Glutamatergic neuron (in vitro differentiated cells): Measurements from ENCODE around the gene CUL1. TPM values are rescaled to one million over a fixed set of nuclear protein-coding genes. Genes with fewer than 3 reads are reported as not detected.

Experiments
- DNase-seq: peaks from one replicate; pipeline ENCODE4 v3.0.0; 2022
- H3K27ac Mint-ChIP-seq: one replicate; pipeline ENCODE4 v1.8.0; 2020; ENCODE audit warnings: mild to moderate bottlenecking, mixed read lengths, inconsistent platforms; ENCODE audit not compliant: unreplicated experiment
- H3K27me3 Mint-ChIP-seq: one replicate; pipeline ENCODE4 v1.8.0; 2020; ENCODE audit warnings: mild to moderate bottlenecking, moderate library complexity, mixed read lengths, inconsistent platforms; ENCODE audit not compliant: unreplicated experiment
- H3K36me3 Mint-ChIP-seq: one replicate; pipeline ENCODE4 v1.8.0; 2020; ENCODE audit warnings: mild to moderate bottlenecking, mixed read lengths, inconsistent platforms; ENCODE audit not compliant: unreplicated experiment
- H3K4me1 Mint-ChIP-seq: one replicate; pipeline ENCODE4 v1.8.0; 2020; ENCODE audit warnings: mild to moderate bottlenecking, low read depth, mixed read lengths, inconsistent platforms; ENCODE audit not compliant: unreplicated experiment
- H3K4me3 Mint-ChIP-seq: one replicate; pipeline ENCODE4 v1.8.0; 2020; ENCODE audit warnings: mild to moderate bottlenecking, mixed read lengths, inconsistent platforms; ENCODE audit not compliant: unreplicated experiment
- H3K9me3 Mint-ChIP-seq: one replicate; pipeline ENCODE4 v1.8.0; 2020; ENCODE audit warnings: mild to moderate bottlenecking, moderate library complexity, mixed read lengths, inconsistent platforms; ENCODE audit not compliant: unreplicated experiment
- total RNA-seq: library from RNA; stranded (reverse); fragmentation: NEBNext Ultra II Directional; extraction: Animal tissue kit (Norgen Biotek cat#: 25700); gene quantifications from one replicate; pipeline ENCODE4 v1.2.1, GENCODE V29; 2021; ENCODE audit not compliant: unreplicated experiment
- TF ChIP-seq, protein P1 (sequence below): fragments of 200-600 bp; sonication (generic); IDR thresholded peaks from one replicate; pipeline ENCODE4 v1.5.0; 2021; ENCODE audit not compliant: partially characterized antibody, unreplicated experiment

CUL1 gene
- total RNA-seq, 1 donor from 2014 or later, result 65.0 TPM

- Mint-ChIP-seq H3K27me3 (peaks cover 2% of the 10 kb centered on the region), H3K9me3 (peaks cover 3% of the 10 kb centered on the region), H3K27ac (no peak overlapping the region), H3K4me1 (no peaks in the 10 kb centered on the region), H3K4me3 (no peak overlapping the region), H3K36me3 (peaks cover 6% of the 10 kb centered on the region)
- TF ChIP-seq, protein P1, sequence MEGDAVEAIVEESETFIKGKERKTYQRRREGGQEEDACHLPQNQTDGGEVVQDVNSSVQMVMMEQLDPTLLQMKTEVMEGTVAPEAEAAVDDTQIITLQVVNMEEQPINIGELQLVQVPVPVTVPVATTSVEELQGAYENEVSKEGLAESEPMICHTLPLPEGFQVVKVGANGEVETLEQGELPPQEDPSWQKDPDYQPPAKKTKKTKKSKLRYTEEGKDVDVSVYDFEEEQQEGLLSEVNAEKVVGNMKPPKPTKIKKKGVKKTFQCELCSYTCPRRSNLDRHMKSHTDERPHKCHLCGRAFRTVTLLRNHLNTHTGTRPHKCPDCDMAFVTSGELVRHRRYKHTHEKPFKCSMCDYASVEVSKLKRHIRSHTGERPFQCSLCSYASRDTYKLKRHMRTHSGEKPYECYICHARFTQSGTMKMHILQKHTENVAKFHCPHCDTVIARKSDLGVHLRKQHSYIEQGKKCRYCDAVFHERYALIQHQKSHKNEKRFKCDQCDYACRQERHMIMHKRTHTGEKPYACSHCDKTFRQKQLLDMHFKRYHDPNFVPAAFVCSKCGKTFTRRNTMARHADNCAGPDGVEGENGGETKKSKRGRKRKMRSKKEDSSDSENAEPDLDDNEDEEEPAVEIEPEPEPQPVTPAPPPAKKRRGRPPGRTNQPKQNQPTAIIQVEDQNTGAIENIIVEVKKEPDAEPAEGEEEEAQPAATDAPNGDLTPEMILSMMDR, result no peak
- no peak for DNase-seq
These were observed 14.3 kb upstream of the CUL1 start for GRCh38 chr7:148684289-148684830.

DNA sequence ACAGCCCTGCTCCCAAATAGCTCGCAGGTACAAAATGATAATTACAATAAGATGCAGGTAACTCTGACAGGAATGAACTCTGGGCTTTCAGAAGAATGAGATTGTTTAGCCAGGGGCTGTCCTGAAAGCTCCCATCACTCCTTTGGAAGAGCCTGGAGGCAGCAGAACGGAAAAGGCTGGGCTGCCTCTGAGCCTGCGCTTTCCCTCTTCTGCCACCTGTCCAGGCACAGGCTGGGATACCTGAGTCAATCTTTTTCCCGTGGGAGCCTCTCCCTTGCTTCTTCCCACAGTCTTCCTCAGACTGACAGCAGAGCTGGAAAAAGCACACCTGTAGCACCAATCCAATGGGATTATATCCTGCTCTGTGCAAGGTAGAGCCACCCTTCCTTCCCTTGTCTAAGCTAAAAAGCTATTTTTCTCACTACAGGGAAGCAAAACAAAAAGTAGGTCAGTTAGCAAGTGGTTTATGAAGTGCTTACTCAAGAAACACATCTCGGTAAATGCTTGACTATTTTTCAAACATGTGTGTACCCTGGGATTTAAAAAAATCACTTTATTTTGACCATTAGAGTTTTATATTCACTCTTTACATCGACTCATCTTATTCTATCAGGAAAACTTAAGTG is 12.3 kb upstream of the CUL1 start:
- Mint-ChIP-seq H3K27me3 (no peaks in the 10 kb centered on the region), H3K4me1 (no peaks in the 10 kb centered on the region), H3K9me3 (no peaks in the 10 kb centered on the region), H3K27ac (no peak overlapping the region), H3K4me3 (no peak overlapping the region), H3K36me3 (peaks cover 4% of the 10 kb centered on the region)
- DNase-seq, result no peak
- TF ChIP-seq, protein P1, result no peak

GRCh38 chr7:148687555-148687954 is 11.1 kb upstream of the CUL1 start:
- H3K36me3 Mint-ChIP-seq, result peaks cover 4% of the 10 kb centered on the region

GRCh38 chr7:148688526-148688925 is 10.2 kb upstream of the CUL1 start:
- Mint-ChIP-seq H3K36me3 (peaks cover 4% of the 10 kb centered on the region), H3K27me3 (no peaks in the 10 kb centered on the region), H3K4me3 (no peak overlapping the region), H3K4me1 (no peaks in the 10 kb centered on the region), H3K9me3 (no peaks in the 10 kb centered on the region), H3K27ac (no peak overlapping the region)
- TF ChIP-seq, protein P1, result no peak
- DNase-seq, result no peak

More at GRCh38 chr7:148687555-148687954, 11.1 kb upstream of the CUL1 start:
- no peaks in the 10 kb centered on the region for H3K4me1 Mint-ChIP-seq
- no peaks in the 10 kb centered on the region for H3K27me3 Mint-ChIP-seq
- TF ChIP-seq, protein P1, result no peak
- no peak for DNase-seq
- no peaks in the 10 kb centered on the region for H3K9me3 Mint-ChIP-seq
- H3K4me3 Mint-ChIP-seq, result no peak overlapping the region
- no peak overlapping the region for H3K27ac Mint-ChIP-seq

DNA sequence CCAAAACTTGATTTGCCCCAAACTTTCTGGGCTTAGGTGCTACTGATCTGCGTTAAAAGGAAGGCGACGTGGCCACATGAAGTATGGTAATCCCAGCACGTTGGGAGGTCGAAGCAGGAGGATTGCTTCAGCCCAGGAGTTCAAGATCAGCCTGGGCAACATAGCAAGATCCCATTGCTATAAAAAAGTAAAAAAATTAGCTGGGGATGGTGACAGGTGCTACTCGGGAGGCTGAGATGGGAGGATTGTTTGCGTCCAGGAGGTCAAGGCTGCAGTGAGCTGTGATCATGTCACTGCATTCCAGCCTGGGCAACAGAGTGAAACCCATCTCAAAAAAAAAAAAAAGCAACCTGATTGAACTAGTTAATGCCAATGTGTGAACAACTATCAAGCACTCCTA is 5.1 kb upstream of the CUL1 start:
- Mint-ChIP-seq H3K4me3 (no peak overlapping the region), H3K4me1 (peaks cover 14% of the 10 kb centered on the region), H3K27ac (no peak overlapping the region), H3K27me3 (peaks cover 6% of the 10 kb centered on the region), H3K36me3 (peaks cover 4% of the 10 kb centered on the region), H3K9me3 (peaks cover 8% of the 10 kb centered on the region)
- DNase-seq, result no peak
- TF ChIP-seq, protein P1, result no peak
